ENCODE measurements around the gene CTAGE6. TPM values are rescaled to one million over a fixed set of nuclear protein-coding genes. Genes with fewer than 3 reads are reported as not detected.
"Not testable (repeated sequence)": the region's sequence is repeated elsewhere in the genome, so short reads cannot be mapped to it uniquely, and the experiment has no call there.

CTAGE6 gene
- polyA plus RNA-seq, 3 donors = not detected

DNA sequence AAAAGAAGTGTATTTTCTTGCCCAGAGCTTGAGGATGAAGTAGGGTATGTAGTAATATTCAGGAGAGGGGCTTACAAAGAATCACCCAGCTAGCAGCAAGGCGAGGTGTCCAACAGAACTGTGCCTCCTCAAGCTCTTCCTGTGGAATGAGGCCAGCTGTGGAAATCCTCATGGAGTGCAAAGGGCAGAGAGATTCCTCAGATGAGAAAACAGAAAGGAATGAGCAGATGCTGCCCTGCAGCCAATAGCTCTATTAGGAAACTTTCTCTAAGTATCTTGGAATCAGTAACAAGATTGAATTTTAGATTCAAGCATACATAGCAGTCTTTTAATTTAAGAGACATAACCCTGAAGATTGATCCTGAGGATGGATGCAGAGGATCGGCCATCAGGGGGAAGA is 38.2 kb upstream of the CTAGE6 start:
- not testable (repeated sequence) for H3K9me3 ChIP-seq (replicated peaks in 1 of 2; ENCODE audit: control insufficient read depth in 1 of 2, insufficient read depth in 1 of 2, low read length in 2 of 2)

DNA sequence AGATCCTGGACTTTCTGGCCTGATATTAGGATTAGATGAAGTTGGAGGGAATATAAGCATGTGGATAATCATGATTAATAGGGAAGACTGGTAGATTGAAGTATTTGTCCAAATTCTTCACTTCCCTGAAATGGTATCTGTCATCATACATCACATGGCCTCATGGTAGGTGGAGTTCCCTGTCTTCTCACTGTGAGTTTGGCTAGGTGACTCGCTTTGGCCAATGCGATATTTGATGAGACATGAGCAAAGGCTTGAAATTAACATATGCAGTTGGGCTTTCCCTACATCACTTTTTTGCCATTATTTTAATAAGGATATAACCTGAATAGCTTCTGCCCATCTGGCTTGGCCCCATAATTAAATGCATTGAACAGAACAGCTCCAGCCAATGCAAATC is 35.1 kb upstream of the CTAGE6 start:
- WGBS (ENCODE audit: insufficient coverage) = no CpG with 5 or more reads among the region's 2 CpGs

More for the DNA sequence above, 38.2 kb upstream of the CTAGE6 start:
- H3K27ac Mint-ChIP-seq; H3K4me1 ChIP-seq (ENCODE audit: control insufficient read depth in 1 of 2, insufficient read depth in 2 of 2, low read length in 2 of 2); H3K36me3 Mint-ChIP-seq; H2AFZ ChIP-seq (ENCODE audit: insufficient read depth, low read depth, low read length, poor library complexity, severe bottlenecking); H3K4me3 Mint-ChIP-seq; intact Hi-C loops (cut with micrococcal nuclease); H3K27me3 Mint-ChIP-seq (ENCODE audit: low read depth in 3 of 3); H3K4me1 Mint-ChIP-seq; H3K79me2 ChIP-seq (ENCODE audit: insufficient read depth, low read length); H4K20me1 ChIP-seq (ENCODE audit: insufficient read depth, low read length); H3K27me3 ChIP-seq (ENCODE audit: control insufficient read depth in 2 of 2, insufficient read depth in 2 of 2, low read length in 2 of 2); H3K27ac ChIP-seq (ENCODE audit: low read depth in 1 of 2, low read length in 2 of 2); H3K9me3 Mint-ChIP-seq; H3K4me2 ChIP-seq (replicated peaks; ENCODE audit: extremely low read depth, low read length, poor library complexity, severe bottlenecking); DNase-seq; H3K9ac ChIP-seq (ENCODE audit: insufficient read depth, low read length, poor library complexity, severe bottlenecking); H3K36me3 ChIP-seq (replicated peaks in 1 of 2; ENCODE audit: control insufficient read depth in 1 of 2, insufficient read depth in 2 of 2, low read length in 2 of 2); H3K4me3 ChIP-seq (replicated peaks in 1 of 3; ENCODE audit: low read depth in 2 of 3, low read length in 3 of 3): not testable (repeated sequence)
- WGBS (ENCODE audit: insufficient coverage) = no CpG with 5 or more reads among the region's 2 CpGs

GRCh38 chr7:143785415-143786182 is 28.1 kb upstream of the CTAGE6 start:
- DNase-seq; H3K4me3 ChIP-seq (replicated peaks in 1 of 3; ENCODE audit: low read depth in 2 of 3, low read length in 3 of 3); H3K79me2 ChIP-seq (ENCODE audit: insufficient read depth, low read length); H3K27me3 ChIP-seq (ENCODE audit: control insufficient read depth in 2 of 2, insufficient read depth in 2 of 2, low read length in 2 of 2); H3K9me3 Mint-ChIP-seq; H4K20me1 ChIP-seq (ENCODE audit: insufficient read depth, low read length); H2AFZ ChIP-seq (ENCODE audit: insufficient read depth, low read depth, low read length, poor library complexity, severe bottlenecking); H3K27me3 Mint-ChIP-seq (ENCODE audit: low read depth in 3 of 3); H3K9me3 ChIP-seq (replicated peaks in 1 of 2; ENCODE audit: control insufficient read depth in 1 of 2, insufficient read depth in 1 of 2, low read length in 2 of 2); intact Hi-C loops (cut with micrococcal nuclease); H3K4me1 ChIP-seq (ENCODE audit: control insufficient read depth in 1 of 2, insufficient read depth in 2 of 2, low read length in 2 of 2); H3K27ac ChIP-seq (ENCODE audit: low read depth in 1 of 2, low read length in 2 of 2); H3K36me3 ChIP-seq (replicated peaks in 1 of 2; ENCODE audit: control insufficient read depth in 1 of 2, insufficient read depth in 2 of 2, low read length in 2 of 2); H3K4me2 ChIP-seq (replicated peaks; ENCODE audit: extremely low read depth, low read length, poor library complexity, severe bottlenecking); H3K4me1 Mint-ChIP-seq; H3K4me3 Mint-ChIP-seq; H3K9ac ChIP-seq (ENCODE audit: insufficient read depth, low read length, poor library complexity, severe bottlenecking); H3K36me3 Mint-ChIP-seq; H3K27ac Mint-ChIP-seq: not testable (repeated sequence)
- no CpG with 5 or more reads among the region's 7 CpGs for WGBS (ENCODE audit: insufficient coverage)

More for the DNA sequence above, 35.1 kb upstream of the CTAGE6 start:
- H3K4me1 ChIP-seq (ENCODE audit: control insufficient read depth in 1 of 2, insufficient read depth in 2 of 2, low read length in 2 of 2); H3K4me3 Mint-ChIP-seq; H3K4me3 ChIP-seq (replicated peaks in 1 of 3; ENCODE audit: low read depth in 2 of 3, low read length in 3 of 3); H4K20me1 ChIP-seq (ENCODE audit: insufficient read depth, low read length); DNase-seq; intact Hi-C loops (cut with micrococcal nuclease); H3K27me3 Mint-ChIP-seq (ENCODE audit: low read depth in 3 of 3); H3K27ac ChIP-seq (ENCODE audit: low read depth in 1 of 2, low read length in 2 of 2); H3K9me3 ChIP-seq (replicated peaks in 1 of 2; ENCODE audit: control insufficient read depth in 1 of 2, insufficient read depth in 1 of 2, low read length in 2 of 2); H3K4me2 ChIP-seq (replicated peaks; ENCODE audit: extremely low read depth, low read length, poor library complexity, severe bottlenecking); H3K36me3 Mint-ChIP-seq; H3K9me3 Mint-ChIP-seq; H3K4me1 Mint-ChIP-seq; H2AFZ ChIP-seq (ENCODE audit: insufficient read depth, low read depth, low read length, poor library complexity, severe bottlenecking); H3K36me3 ChIP-seq (replicated peaks in 1 of 2; ENCODE audit: control insufficient read depth in 1 of 2, insufficient read depth in 2 of 2, low read length in 2 of 2); H3K27me3 ChIP-seq (ENCODE audit: control insufficient read depth in 2 of 2, insufficient read depth in 2 of 2, low read length in 2 of 2); H3K27ac Mint-ChIP-seq; H3K79me2 ChIP-seq (ENCODE audit: insufficient read depth, low read length); H3K9ac ChIP-seq (ENCODE audit: insufficient read depth, low read length, poor library complexity, severe bottlenecking): not testable (repeated sequence)

GRCh38 chr7:143779591-143779990 is 22.1 kb upstream of the CTAGE6 start:
- H3K36me3 Mint-ChIP-seq; H3K4me2 ChIP-seq (replicated peaks; ENCODE audit: extremely low read depth, low read length, poor library complexity, severe bottlenecking); H3K27ac ChIP-seq (ENCODE audit: low read depth in 1 of 2, low read length in 2 of 2); DNase-seq; H3K4me3 Mint-ChIP-seq; H3K27ac Mint-ChIP-seq; H3K9me3 Mint-ChIP-seq; H2AFZ ChIP-seq (ENCODE audit: insufficient read depth, low read depth, low read length, poor library complexity, severe bottlenecking); H3K27me3 ChIP-seq (ENCODE audit: control insufficient read depth in 2 of 2, insufficient read depth in 2 of 2, low read length in 2 of 2); intact Hi-C loops (cut with micrococcal nuclease); H3K9me3 ChIP-seq (replicated peaks in 1 of 2; ENCODE audit: control insufficient read depth in 1 of 2, insufficient read depth in 1 of 2, low read length in 2 of 2); H3K4me3 ChIP-seq (replicated peaks in 1 of 3; ENCODE audit: low read depth in 2 of 3, low read length in 3 of 3); H3K4me1 Mint-ChIP-seq; H3K9ac ChIP-seq (ENCODE audit: insufficient read depth, low read length, poor library complexity, severe bottlenecking); H3K79me2 ChIP-seq (ENCODE audit: insufficient read depth, low read length); H3K36me3 ChIP-seq (replicated peaks in 1 of 2; ENCODE audit: control insufficient read depth in 1 of 2, insufficient read depth in 2 of 2, low read length in 2 of 2); H3K4me1 ChIP-seq (ENCODE audit: control insufficient read depth in 1 of 2, insufficient read depth in 2 of 2, low read length in 2 of 2); H3K27me3 Mint-ChIP-seq (ENCODE audit: low read depth in 3 of 3); H4K20me1 ChIP-seq (ENCODE audit: insufficient read depth, low read length): not testable (repeated sequence)
- no CpG with 5 or more reads among the region's 2 CpGs for WGBS (ENCODE audit: insufficient coverage)

All from CD14-positive monocyte (primary cell).